ENCODE data around the gene SYTL1.

DNA sequence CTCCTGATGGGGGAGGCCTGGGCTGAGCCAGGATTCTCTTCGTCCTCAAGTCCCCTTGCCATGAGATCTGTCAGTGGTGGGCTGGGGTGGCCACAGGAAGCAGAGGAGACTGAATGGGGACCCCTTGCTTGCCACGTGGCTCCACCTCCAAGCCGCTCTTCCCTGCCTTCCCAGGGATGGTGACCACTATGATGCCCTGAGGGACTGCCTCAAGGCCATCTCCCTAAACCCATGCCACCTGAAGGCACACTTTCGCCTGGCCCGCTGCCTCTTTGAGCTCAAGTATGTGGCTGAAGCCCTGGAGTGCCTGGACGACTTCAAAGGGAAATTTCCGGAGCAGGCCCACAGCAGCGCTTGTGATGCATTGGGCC is 40.8 kb upstream of the SYTL1 start:
- TF ChIP-seq, protein P1, sequence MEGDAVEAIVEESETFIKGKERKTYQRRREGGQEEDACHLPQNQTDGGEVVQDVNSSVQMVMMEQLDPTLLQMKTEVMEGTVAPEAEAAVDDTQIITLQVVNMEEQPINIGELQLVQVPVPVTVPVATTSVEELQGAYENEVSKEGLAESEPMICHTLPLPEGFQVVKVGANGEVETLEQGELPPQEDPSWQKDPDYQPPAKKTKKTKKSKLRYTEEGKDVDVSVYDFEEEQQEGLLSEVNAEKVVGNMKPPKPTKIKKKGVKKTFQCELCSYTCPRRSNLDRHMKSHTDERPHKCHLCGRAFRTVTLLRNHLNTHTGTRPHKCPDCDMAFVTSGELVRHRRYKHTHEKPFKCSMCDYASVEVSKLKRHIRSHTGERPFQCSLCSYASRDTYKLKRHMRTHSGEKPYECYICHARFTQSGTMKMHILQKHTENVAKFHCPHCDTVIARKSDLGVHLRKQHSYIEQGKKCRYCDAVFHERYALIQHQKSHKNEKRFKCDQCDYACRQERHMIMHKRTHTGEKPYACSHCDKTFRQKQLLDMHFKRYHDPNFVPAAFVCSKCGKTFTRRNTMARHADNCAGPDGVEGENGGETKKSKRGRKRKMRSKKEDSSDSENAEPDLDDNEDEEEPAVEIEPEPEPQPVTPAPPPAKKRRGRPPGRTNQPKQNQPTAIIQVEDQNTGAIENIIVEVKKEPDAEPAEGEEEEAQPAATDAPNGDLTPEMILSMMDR (IDR thresholded peaks at IDR 0.05; ENCODE audit: insufficient read depth, low read length): no peak
- TF ChIP-seq POLR2AphosphoS5 (IDR thresholded peaks at IDR 0.05; ENCODE audit: low read depth) (no peak), SPI1 (IDR thresholded peaks at IDR 0.05; ENCODE audit: borderline replicate concordance, low read depth) (no peak), GABPA (IDR thresholded peaks at IDR 0.05; ENCODE audit: low read depth) (no peak)
- TF ChIP-seq, protein P2, sequence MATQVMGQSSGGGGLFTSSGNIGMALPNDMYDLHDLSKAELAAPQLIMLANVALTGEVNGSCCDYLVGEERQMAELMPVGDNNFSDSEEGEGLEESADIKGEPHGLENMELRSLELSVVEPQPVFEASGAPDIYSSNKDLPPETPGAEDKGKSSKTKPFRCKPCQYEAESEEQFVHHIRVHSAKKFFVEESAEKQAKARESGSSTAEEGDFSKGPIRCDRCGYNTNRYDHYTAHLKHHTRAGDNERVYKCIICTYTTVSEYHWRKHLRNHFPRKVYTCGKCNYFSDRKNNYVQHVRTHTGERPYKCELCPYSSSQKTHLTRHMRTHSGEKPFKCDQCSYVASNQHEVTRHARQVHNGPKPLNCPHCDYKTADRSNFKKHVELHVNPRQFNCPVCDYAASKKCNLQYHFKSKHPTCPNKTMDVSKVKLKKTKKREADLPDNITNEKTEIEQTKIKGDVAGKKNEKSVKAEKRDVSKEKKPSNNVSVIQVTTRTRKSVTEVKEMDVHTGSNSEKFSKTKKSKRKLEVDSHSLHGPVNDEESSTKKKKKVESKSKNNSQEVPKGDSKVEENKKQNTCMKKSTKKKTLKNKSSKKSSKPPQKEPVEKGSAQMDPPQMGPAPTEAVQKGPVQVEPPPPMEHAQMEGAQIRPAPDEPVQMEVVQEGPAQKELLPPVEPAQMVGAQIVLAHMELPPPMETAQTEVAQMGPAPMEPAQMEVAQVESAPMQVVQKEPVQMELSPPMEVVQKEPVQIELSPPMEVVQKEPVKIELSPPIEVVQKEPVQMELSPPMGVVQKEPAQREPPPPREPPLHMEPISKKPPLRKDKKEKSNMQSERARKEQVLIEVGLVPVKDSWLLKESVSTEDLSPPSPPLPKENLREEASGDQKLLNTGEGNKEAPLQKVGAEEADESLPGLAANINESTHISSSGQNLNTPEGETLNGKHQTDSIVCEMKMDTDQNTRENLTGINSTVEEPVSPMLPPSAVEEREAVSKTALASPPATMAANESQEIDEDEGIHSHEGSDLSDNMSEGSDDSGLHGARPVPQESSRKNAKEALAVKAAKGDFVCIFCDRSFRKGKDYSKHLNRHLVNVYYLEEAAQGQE (IDR thresholded peaks at IDR 0.05; ENCODE audit: insufficient replicate concordance, low read depth): no peak

All from HL-60 (cell line).